NCI-H2196 treated with DMSO at 0.1 percent for 48 hours (cell line): ENCODE data around the gene RPS17.
"Not testable (repeated sequence)": the region's sequence is repeated elsewhere in the genome, so short reads cannot be mapped to it uniquely, and the experiment has no call there.

Experiments
- DNase-seq: peaks from one replicate; lab custom pipeline; 2025; ENCODE audit not compliant: unreplicated experiment; lab: John Stamatoyannopoulos, UW

Gene RPS17

GRCh38 chr15:82513587-82513986 is 26.7 kb downstream of the RPS17 start:
- not testable (repeated sequence) for DNase-seq

DNA sequence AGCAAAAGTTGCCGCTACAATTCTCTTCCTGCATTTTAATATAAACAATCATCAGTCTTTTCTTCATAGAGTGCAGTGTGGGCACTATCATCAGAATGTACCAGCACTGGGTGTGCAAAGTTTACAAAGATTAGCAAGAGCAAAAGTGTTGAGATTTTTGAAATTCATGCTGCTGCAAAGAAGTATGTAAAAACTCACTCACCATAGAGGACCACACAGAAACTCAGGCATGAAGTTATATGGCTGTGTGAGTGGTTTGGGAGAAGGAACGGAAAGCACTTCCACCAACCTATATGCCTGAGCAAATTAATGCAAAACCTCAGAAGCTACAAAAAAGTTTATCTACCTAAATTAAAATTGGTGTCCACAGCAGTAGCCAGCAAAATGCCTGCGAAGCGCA is 32.6 kb downstream of the RPS17 start:
- DNase-seq = not testable (repeated sequence)

DNA sequence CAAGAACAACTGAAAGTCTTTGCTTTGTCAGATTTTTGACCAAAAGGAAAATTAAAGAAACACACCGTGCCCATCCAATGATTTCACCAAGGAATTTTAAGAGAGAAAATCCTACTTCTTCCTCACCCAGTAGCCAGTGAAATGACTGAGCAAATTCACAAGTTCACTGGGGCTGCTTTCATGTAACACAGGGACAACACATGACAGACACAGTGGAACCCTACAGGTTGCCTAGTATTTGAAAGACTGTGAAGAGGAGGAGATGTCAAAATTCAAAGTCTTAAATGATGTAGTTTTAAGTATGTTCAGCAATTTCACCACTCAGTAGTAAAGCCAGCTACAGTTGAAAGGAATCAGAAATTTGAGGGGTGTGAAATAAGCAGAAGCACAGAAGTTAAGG is 33.2 kb downstream of the RPS17 start:
- not testable (repeated sequence) for DNase-seq

DNA sequence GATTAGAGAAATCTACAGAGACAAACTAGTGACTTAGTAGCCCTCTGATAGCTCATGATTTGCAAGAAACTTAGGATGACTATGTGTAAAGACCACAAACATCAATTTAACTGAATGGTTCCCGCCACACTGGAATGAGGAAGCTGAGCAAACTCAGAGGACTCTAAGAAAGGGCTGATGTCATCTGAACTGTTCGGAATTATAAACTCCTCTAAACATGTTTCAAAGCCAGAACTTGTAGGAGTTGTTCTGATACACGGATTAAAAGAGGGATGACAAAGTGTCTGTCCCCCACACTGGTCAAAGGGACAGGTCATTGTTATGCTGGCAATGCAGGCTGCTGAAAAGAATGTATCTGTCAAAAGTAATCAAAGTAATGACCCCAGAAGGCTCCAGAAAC is 34.4 kb downstream of the RPS17 start:
- not testable (repeated sequence) for DNase-seq

- DNase-seq = not testable (repeated sequence)
Observed at GRCh38 chr15:82504074-82504473, 36.2 kb downstream of the RPS17 start.

- not testable (repeated sequence) for DNase-seq
Observed at GRCh38 chr15:82502700-82503339, 37.4 kb downstream of the RPS17 start.

- not testable (repeated sequence) for DNase-seq
Observed at GRCh38 chr15:82500772-82501171, 39.5 kb downstream of the RPS17 start.

GRCh38 chr15:82497978-82498377 is 42.3 kb downstream of the RPS17 start:
- not testable (repeated sequence) for DNase-seq

- DNase-seq = not testable (repeated sequence)
Observed at GRCh38 chr15:82488250-82488649, 52.0 kb downstream of the RPS17 start.

DNA sequence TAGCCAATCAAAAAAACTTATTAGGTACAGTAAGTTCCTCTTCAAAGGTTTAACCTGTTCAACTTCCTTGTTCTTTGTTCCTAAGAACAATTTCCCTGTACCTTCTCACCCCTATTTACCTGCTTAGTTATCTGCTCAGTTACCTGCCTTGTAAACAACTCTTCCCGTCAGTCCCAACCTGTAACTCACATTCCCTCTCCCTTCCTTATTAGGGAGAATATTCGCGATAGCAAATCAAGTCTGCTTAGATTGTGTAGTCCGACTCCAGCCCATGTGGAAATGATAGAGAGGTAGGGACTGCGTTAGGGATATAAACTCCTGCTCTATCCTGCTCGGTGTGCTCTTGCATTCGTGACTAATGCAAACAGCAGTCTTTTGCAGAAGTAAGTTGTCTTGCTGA is 53.2 kb downstream of the RPS17 start:
- DNase-seq = not testable (repeated sequence)
